GM23338 (cell line): ENCODE measurements around the gene KRTAP10-12. TPM values are rescaled to one million over a fixed set of nuclear protein-coding genes. Genes with fewer than 3 reads are reported as not detected.
A peak's percentile ranks its signal among the peaks of the same experiment; 100 is the strongest.

ENCODE experiments used
- ATAC-seq: fragments of 200-7000 bp; cut with Tn5 transposase; 3 replicates; pipeline ENCODE4 v1.9.1; 2020
- DNase-seq: peaks from one replicate; pipeline ENCODE4 v3.0.0-alpha.2; 2015; ENCODE audit warnings: low spot score
- H2AFZ ChIP-seq: fragments of 200-600 bp; sonication (generic); 2 replicates; pipeline ENCODE4 v1.8.0; 2016; ENCODE audit warnings: antibody characterized with exemption, mild to moderate bottlenecking, moderate library complexity
- H3F3A ChIP-seq: fragments of 200-600 bp; sonication (generic); replicated peaks from 2 replicates; pipeline ENCODE4 v1.8.0; 2017; ENCODE audit warnings: antibody characterized with exemption, mixed run types, low read depth
- H3K27ac ChIP-seq: fragments of 200-600 bp; sonication (generic); 2 replicates; pipeline ENCODE4 v1.6.1; 2016; ENCODE audit warnings: low read depth
- H3K27me3 ChIP-seq: fragments of 200-600 bp; sonication (generic); 2 replicates; pipeline ENCODE4 v1.8.0; 2016; ENCODE audit warnings: mild to moderate bottlenecking, mixed run types, moderate library complexity; ENCODE audit not compliant: insufficient read depth
- H3K36me3 ChIP-seq: fragments of 200-600 bp; sonication (generic); 2 replicates; pipeline ENCODE4 v1.8.0; 2016; ENCODE audit warnings: mild to moderate bottlenecking; ENCODE audit not compliant: insufficient read depth
- H3K4me1 ChIP-seq: fragments of 200-600 bp; sonication (generic); 2 replicates; pipeline ENCODE4 v1.8.0; 2016; ENCODE audit warnings: mild to moderate bottlenecking, moderate library complexity; ENCODE audit not compliant: insufficient read depth
- H3K4me2 ChIP-seq: fragments of 200-600 bp; sonication (generic); 2 replicates; pipeline ENCODE4 v1.7.1; 2017; ENCODE audit warnings: mixed run types
- H3K4me3 ChIP-seq: fragments of 200-600 bp; sonication (generic); 2 replicates; pipeline ENCODE4 v1.6.1; 2016; ENCODE audit warnings: mixed run types
- H3K79me2 ChIP-seq: fragments of 200-600 bp; sonication (generic); replicated peaks from 2 replicates; pipeline ENCODE4 v1.8.0; 2017; ENCODE audit warnings: mild to moderate bottlenecking; ENCODE audit not compliant: insufficient read depth
- H3K9me2 ChIP-seq: fragments of 200-600 bp; sonication (generic); 2 replicates; pipeline ENCODE4 v1.8.0; 2017; ENCODE audit not compliant: insufficient read depth
- H4K20me1 ChIP-seq: fragments of 200-600 bp; sonication (generic); replicated peaks from 2 replicates; pipeline ENCODE4 v1.8.0; 2017; ENCODE audit warnings: mild to moderate bottlenecking; ENCODE audit not compliant: insufficient read depth
- H3K27ac Mint-ChIP-seq: 2 replicates; pipeline ENCODE4 v1.8.0; 2020; ENCODE audit warnings: inconsistent platforms, mild to moderate bottlenecking, moderate library complexity, mixed read lengths
- H3K27me3 Mint-ChIP-seq: 3 replicates; pipeline ENCODE4 v1.8.0; 2022; ENCODE audit warnings: low read depth, mild to moderate bottlenecking, moderate library complexity, mixed read lengths, inconsistent platforms; ENCODE audit not compliant: insufficient read depth, poor library complexity
- H3K36me3 Mint-ChIP-seq: 3 replicates; pipeline ENCODE4 v1.8.0; 2021; ENCODE audit warnings: low read depth, mild to moderate bottlenecking, inconsistent platforms, moderate library complexity, mixed read lengths
- H3K4me1 Mint-ChIP-seq: 3 replicates; pipeline ENCODE4 v1.8.0; 2020; ENCODE audit warnings: mild to moderate bottlenecking, inconsistent platforms, mixed read lengths
- H3K4me3 Mint-ChIP-seq: 3 replicates; pipeline ENCODE4 v1.8.0; 2021; ENCODE audit warnings: moderate library complexity, mild to moderate bottlenecking, inconsistent platforms, mixed read lengths
- H3K9me3 Mint-ChIP-seq: 3 replicates; pipeline ENCODE4 v1.8.0; 2020; ENCODE audit warnings: moderate library complexity, mild to moderate bottlenecking, inconsistent platforms, mixed read lengths
- EZH2 ChIP-seq: fragments of 200-600 bp; sonication (generic); IDR thresholded peaks from one replicate; pipeline ENCODE4 v1.8.0; 2017; ENCODE audit warnings: antibody characterized with exemption, mild to moderate bottlenecking, low read depth; ENCODE audit not compliant: unreplicated experiment
- JUNB ChIP-seq: IDR thresholded peaks from one replicate; pipeline ENCODE4 v1.6.1; 2016; ENCODE audit warnings: antibody characterized with exemption; ENCODE audit not compliant: unreplicated experiment
- ZNF114 ChIP-seq: fragments of 250-450 bp; sonication (Bioruptor Pico); IDR thresholded peaks from 2 replicates; pipeline ENCODE4 v1.5.0; 2020; ENCODE audit warnings: mild to moderate bottlenecking, moderate library complexity
- ZNF331 ChIP-seq: fragments of 250-450 bp; sonication (Bioruptor Pico); IDR thresholded peaks from 2 replicates; pipeline ENCODE4 v1.5.0; 2020; ENCODE audit warnings: low read depth, mild to moderate bottlenecking, moderate library complexity
- polyA plus RNA-seq: library from polyadenylated mRNA; unstranded; fragments of >200 nt; fragmentation: Nextera tagmentation; extraction: Ambion mirVana; gene quantifications from 2 replicates; pipeline ENCODE4 v1.2.1, GENCODE V29; 2016
- total RNA-seq: library from RNA; depleted of rRNA; stranded (reverse); fragments of >200 nt; shearing (Covaris generic); gene quantifications from 2 replicates; pipeline ENCODE4 v1.2.3, GENCODE V29; 2014
- TF ChIP-seq, protein P1 (sequence below): IDR thresholded peaks from one replicate; pipeline ENCODE4 v1.6.1; 2018; ENCODE audit warnings: antibody characterized with exemption; ENCODE audit not compliant: unreplicated experiment
- TF ChIP-seq, protein P2 (sequence below), 2 experiments: fragments of 200-600 bp in 1 of 2; sonication (generic) in 1 of 2; conservative IDR thresholded peaks; 2 replicates each; pipeline versions ENCODE4 v1.5.1 to v1.6.1; 2016 to 2017; ENCODE audit warnings: antibody characterized with exemption in 2 of 2, low read depth in 2 of 2, mild to moderate bottlenecking in 2 of 2, moderate library complexity in 1 of 2

Gene KRTAP10-12
- total and polyA plus RNA-seq, 2 experiments from 2014 or later: not detected

DNA sequence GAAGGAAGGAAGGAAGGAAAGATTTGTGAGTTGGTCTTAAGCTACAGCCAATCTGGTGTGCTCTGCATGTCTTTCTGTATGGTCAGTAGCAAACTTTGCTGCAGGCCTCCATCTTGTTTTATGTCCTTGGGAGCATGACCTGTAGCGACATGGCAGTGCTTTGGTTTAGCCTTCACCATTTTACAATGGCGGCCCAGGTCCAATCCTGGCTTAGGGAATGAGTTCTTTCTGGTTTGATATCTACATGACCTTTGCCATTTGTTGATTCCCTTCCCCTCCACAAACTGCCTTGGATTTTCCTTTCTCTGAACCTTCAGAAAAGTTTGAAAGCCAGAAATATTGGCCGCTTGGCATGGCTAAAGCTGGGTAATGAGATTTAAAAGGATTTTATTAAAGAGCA is 44.9 kb downstream of the KRTAP10-12 start:
- peaks cover 14% of the 10 kb centered on the region for H3K4me1 Mint-ChIP-seq
- no peak overlapping the region for H3K27ac Mint-ChIP-seq
- ATAC-seq (no peak), DNase-seq (no peak)
- Histone ChIP-seq H3K27ac (no peak overlapping the region), H3K4me1 (no peaks in the 10 kb centered on the region), H3K36me3 (peaks cover 11% of the 10 kb centered on the region), H2AFZ (no peak overlapping the region), H4K20me1 (no peaks in the 10 kb centered on the region), H3K4me3 (no peak overlapping the region), H3K79me2 (no peaks in the 10 kb centered on the region), H3F3A (no peaks in the 10 kb centered on the region), H3K9me2 (no peaks in the 10 kb centered on the region), H3K4me2 (no peak overlapping the region), H3K27me3 (no peaks in the 10 kb centered on the region)
- TF ChIP-seq, protein P1, sequence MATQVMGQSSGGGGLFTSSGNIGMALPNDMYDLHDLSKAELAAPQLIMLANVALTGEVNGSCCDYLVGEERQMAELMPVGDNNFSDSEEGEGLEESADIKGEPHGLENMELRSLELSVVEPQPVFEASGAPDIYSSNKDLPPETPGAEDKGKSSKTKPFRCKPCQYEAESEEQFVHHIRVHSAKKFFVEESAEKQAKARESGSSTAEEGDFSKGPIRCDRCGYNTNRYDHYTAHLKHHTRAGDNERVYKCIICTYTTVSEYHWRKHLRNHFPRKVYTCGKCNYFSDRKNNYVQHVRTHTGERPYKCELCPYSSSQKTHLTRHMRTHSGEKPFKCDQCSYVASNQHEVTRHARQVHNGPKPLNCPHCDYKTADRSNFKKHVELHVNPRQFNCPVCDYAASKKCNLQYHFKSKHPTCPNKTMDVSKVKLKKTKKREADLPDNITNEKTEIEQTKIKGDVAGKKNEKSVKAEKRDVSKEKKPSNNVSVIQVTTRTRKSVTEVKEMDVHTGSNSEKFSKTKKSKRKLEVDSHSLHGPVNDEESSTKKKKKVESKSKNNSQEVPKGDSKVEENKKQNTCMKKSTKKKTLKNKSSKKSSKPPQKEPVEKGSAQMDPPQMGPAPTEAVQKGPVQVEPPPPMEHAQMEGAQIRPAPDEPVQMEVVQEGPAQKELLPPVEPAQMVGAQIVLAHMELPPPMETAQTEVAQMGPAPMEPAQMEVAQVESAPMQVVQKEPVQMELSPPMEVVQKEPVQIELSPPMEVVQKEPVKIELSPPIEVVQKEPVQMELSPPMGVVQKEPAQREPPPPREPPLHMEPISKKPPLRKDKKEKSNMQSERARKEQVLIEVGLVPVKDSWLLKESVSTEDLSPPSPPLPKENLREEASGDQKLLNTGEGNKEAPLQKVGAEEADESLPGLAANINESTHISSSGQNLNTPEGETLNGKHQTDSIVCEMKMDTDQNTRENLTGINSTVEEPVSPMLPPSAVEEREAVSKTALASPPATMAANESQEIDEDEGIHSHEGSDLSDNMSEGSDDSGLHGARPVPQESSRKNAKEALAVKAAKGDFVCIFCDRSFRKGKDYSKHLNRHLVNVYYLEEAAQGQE: no peak
- H3K27me3 Mint-ChIP-seq: peaks cover 11% of the 10 kb centered on the region
- H3K9me3 Mint-ChIP-seq: peaks cover 51% of the 10 kb centered on the region
- peaks cover 13% of the 10 kb centered on the region; the same call in 2 of the 3 replicates for H3K36me3 Mint-ChIP-seq
- no peak overlapping the region for H3K4me3 Mint-ChIP-seq

DNA sequence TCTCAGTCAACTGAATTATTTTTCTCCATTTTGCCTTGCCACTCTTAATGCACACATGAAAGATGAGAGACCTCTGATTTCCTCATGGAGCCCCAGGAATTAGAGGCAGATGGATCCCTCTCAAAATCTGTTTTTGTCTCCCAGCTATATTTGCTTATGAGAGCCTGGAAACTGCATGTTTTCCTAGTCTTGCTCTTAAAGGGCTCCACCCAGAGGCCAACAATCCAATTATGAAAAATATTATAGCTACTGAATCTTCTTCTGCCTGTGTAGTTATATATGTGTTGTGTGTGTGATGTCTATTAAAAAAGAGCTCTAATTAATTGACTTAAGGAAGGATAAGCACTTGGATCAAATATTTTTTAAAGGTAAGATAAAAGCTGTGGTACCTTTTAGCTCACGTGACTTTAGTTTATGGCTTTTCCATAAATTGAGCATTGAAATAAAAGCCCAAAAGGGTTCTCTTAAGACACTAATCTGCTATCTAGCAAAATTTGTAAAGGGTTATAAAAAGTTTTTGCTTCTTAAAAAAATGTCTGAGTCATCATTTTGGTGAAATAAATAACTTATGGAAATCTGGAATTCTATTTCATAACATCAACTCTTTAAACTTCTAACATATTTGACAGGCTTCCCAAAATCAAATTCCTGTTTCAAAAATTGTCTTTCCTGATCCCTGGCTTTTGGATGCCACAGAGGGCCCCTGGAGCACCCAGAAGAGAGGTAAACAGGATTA is 45.6 kb downstream of the KRTAP10-12 start:
- Histone ChIP-seq H3K4me2 (no peak overlapping the region), H3K27me3 (no peaks in the 10 kb centered on the region), H3K9me2 (no peaks in the 10 kb centered on the region; the same call in 1 of the 2 replicates), H3K4me3 (no peak overlapping the region), H2AFZ (no peak overlapping the region), H3K36me3 (peaks cover 11% of the 10 kb centered on the region), H3F3A (no peaks in the 10 kb centered on the region), H3K27ac (no peak overlapping the region), H3K4me1 (peaks cover under 1% of the 10 kb centered on the region; the same call in 1 of the 2 replicates), H4K20me1 (no peaks in the 10 kb centered on the region), H3K79me2 (no peaks in the 10 kb centered on the region)
- H3K9me3 Mint-ChIP-seq: peaks cover 52% of the 10 kb centered on the region
- H3K27ac Mint-ChIP-seq: no peak overlapping the region
- no peak overlapping the region for H3K4me3 Mint-ChIP-seq
- peaks cover 6% of the 10 kb centered on the region for H3K27me3 Mint-ChIP-seq
- H3K36me3 Mint-ChIP-seq: peaks cover 17% of the 10 kb centered on the region; the same call in 2 of the 3 replicates
- ATAC-seq (no peak), DNase-seq (no peak)
- peaks cover 10% of the 10 kb centered on the region for H3K4me1 Mint-ChIP-seq
- TF ChIP-seq EZH2 (no peak), ZNF114 (CRISPR knock-in tag) (no peak), ZNF331 (CRISPR knock-in tag) (no peak), JUNB (no peak)
- TF ChIP-seq, protein P1: no peak
- TF ChIP-seq, protein P2, sequence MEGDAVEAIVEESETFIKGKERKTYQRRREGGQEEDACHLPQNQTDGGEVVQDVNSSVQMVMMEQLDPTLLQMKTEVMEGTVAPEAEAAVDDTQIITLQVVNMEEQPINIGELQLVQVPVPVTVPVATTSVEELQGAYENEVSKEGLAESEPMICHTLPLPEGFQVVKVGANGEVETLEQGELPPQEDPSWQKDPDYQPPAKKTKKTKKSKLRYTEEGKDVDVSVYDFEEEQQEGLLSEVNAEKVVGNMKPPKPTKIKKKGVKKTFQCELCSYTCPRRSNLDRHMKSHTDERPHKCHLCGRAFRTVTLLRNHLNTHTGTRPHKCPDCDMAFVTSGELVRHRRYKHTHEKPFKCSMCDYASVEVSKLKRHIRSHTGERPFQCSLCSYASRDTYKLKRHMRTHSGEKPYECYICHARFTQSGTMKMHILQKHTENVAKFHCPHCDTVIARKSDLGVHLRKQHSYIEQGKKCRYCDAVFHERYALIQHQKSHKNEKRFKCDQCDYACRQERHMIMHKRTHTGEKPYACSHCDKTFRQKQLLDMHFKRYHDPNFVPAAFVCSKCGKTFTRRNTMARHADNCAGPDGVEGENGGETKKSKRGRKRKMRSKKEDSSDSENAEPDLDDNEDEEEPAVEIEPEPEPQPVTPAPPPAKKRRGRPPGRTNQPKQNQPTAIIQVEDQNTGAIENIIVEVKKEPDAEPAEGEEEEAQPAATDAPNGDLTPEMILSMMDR (conservative IDR thresholded peaks at IDR 0.05; ENCODE audit: low read depth in 2 of 2): peak; percentile 31 to 36; a peak in 3 of 4 replicates
